GM12801 (cell line): ENCODE results near the gene VSNL1.

Experiments
- TF ChIP-seq, protein P1 (sequence below): IDR thresholded peaks from one replicate; pipeline ENCODE4 v1.5.1; 2011; ENCODE audit warnings: control low read depth; ENCODE audit not compliant: insufficient read length; ENCODE audit errors: extremely low read depth

The VSNL1 gene

GRCh38 chr2:17536416-17536815 lies 4.1 kb upstream of the VSNL1 start:
- TF ChIP-seq, protein P1, sequence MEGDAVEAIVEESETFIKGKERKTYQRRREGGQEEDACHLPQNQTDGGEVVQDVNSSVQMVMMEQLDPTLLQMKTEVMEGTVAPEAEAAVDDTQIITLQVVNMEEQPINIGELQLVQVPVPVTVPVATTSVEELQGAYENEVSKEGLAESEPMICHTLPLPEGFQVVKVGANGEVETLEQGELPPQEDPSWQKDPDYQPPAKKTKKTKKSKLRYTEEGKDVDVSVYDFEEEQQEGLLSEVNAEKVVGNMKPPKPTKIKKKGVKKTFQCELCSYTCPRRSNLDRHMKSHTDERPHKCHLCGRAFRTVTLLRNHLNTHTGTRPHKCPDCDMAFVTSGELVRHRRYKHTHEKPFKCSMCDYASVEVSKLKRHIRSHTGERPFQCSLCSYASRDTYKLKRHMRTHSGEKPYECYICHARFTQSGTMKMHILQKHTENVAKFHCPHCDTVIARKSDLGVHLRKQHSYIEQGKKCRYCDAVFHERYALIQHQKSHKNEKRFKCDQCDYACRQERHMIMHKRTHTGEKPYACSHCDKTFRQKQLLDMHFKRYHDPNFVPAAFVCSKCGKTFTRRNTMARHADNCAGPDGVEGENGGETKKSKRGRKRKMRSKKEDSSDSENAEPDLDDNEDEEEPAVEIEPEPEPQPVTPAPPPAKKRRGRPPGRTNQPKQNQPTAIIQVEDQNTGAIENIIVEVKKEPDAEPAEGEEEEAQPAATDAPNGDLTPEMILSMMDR = no peak

GRCh38 chr2:17538022-17538843 lies 2.3 kb upstream of the VSNL1 start:
- TF ChIP-seq, protein P1 = no peak

- TF ChIP-seq, protein P1 = no peak
Observed at GRCh38 chr2:17538844-17539554, 1.5 kb upstream of the VSNL1 start.

GRCh38 chr2:17539611-17540092 lies 844 bp upstream of the VSNL1 start:
- TF ChIP-seq, protein P1 = no peak

GRCh38 chr2:17540813-17541530 lies 476 bp downstream of the VSNL1 start:
- TF ChIP-seq, protein P1 = no peak

DNA sequence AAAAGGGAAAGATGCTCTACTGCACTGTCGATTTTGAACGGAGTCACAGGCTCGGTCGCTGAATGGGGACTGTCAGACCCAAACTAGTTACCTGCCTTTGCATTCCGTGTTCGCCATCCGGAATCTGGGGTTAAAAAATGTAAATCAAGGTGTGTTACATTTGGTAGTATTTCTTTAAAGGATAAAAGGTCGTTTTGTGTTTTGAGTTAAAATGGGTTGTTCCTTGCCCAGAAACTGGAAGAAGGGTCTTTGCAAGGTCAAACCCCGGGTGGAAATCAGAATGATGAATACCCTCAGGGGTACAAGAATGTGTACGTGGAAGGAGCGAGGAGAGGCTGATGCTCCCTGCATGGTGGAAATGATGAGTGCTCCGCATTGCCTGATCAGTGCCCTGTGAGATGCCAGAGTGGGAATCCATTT lies 1.0 kb downstream of the VSNL1 start:
- TF ChIP-seq, protein P1 = no peak

DNA sequence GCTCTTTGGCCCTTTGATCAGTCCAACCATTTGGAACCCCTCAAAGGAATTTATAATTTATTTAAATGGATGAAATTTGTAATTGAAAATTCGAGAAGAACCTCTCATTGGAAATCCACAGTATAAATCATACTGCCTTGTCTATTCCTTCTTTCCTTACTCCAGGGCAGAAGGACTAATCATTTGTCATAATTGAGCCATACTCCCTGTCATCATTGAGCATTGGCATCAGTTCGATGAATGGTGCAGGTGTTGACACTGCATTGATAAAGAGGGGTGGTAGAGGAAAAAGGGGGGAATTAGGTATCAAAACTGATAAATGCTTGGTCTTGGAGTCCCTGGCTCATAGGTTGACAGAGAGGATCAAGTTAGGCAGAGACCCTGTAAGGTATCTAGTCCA lies 2.0 kb downstream of the VSNL1 start:
- TF ChIP-seq, protein P1 = no peak
